Right kidney (tissue), 9 donors: ENCODE data around the gene ZDBF2.
"Not testable (repeated sequence)": the region's sequence is repeated elsewhere in the genome, so short reads cannot be mapped to it uniquely, and the experiment has no call there.

Experiments
- DNase-seq: peaks from one replicate; pipeline ENCODE4 v3.0.0-alpha.2; 2016
- long read RNA-seq, 8 donors: transcript quantifications; one replicate each; lab custom pipeline, GENCODE V29; 2026

ZDBF2 gene
- long read RNA-seq, donor 1, full-length matches to known transcripts = 1 of 1 reads
- long read RNA-seq, donor 1, partial matches to known transcripts = 0 of 1 reads
- long read RNA-seq, donor 1, other reads (novel, unspliced or antisense) = 0 of 1 reads
- long read RNA-seq, donor 2 = 0 reads
- long read RNA-seq, donor 3 = 0 reads
- long read RNA-seq, donor 4 = 0 reads
- long read RNA-seq, donor 5 = 0 reads
- long read RNA-seq, donor 6 = 0 reads
- long read RNA-seq, donor 7 = 0 reads
- long read RNA-seq, donor 8 = 0 reads

DNA sequence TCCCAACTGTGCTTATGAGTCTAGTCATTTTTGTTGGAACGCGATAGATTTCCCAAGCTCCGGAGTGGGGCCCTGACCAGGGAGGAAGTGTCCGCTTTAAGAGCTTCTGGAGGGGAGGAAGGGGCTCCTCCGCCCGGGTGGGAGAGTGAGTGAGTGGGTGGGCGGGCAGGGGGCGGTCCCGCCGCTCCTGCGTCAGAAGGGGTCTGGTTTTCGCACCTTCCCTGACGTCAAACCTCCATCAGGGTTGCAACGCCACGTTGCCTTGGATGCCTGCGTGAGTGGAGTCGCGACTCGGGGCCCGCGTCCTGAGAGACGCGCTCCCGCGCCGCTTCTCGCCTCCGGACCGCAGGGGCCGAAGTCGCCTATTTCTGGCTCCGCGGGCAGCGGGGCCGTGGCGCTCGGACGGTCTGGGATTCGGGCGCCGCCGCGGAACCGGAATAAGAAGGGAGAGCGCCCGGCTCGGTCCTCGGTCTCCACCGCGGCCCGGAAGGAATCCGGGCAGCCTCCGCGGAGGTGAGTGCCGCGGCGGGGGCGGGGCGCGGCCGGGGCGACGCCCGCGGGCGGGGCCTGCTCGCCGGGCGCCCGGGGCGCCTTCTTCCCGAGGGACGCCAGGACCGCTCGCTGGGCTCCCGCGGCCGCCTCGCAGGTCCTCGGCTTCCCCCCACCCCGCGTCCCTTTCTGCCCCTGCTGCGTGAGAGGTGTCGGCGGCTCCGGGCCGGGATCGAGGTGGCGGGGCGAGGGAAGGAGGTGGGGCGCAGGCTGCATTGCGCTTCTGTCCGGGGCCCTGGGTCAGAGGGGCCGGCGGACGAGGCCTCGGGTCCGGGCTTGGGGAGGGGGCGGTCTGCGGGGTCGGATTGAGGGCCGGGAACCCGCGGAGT, at the start of gene ZDBF2:
ZDBF2 (plus strand) TSS at position 230 of the 878 bp plus-strand sequence. CDS start 7,187 bp downstream, outside the sequence.
- DNase-seq = peak; percentile 88

GRCh38 chr2:206225435-206226232, 48.8 kb upstream of the ZDBF2 start:
- DNase-seq = no peak

- not testable (repeated sequence) for DNase-seq
Observed at GRCh38 chr2:206228636-206229035, 45.8 kb upstream of the ZDBF2 start.

DNA sequence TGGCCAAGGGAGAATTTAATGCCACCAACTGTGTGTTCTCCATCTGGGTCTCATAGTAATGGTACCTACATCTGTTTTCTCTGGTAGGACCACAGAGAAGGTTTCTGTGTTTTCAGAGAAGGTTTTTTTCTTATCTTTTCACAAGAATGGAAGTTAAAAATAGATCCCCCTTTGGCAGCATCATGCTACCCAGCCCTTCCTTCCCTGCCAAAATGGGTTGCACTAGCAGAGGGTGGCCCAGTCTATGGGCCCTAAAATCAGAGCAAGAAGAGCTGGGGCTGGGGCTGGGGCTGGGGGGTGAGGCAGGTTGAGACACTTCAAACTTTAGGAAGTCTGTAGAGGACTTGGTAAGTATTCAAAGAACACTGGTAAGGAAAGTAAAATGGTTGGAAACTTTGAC, 44.8 kb upstream of the ZDBF2 start:
- DNase-seq = no peak

DNA sequence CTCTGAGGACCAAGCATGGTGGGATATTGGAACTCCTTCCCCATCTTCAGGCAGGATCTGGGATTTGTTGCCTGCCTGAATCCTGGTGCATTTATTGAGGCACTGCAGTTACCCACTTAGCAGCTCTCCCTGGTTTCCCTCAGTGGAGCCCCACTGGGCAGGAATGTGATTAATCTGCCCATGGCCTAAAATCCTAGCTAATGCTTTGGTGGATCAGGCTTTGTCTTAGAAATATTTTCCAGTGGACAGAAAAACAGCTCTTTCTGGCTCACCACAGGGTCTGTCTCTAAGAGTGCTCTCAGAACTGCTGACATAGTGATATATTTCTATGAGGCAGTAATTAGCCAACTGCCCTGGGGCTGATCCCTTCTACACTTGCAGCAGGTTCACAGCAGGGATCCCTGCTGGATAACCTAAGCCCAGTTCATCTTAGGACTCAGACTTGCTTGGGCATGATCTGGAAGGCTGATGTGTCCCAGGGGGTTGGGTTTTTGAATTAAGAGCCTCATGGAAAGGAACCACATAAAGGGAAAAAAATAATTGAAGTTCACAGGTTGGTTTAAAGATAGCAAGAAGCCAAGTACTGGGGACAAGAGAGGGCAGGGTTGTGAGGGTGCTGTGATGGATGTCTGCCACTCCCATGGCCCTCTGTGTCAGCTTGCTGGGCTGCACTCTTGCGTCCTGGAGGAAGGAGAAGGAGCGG, 44.3 kb upstream of the ZDBF2 start:
- no peak for DNase-seq

DNA sequence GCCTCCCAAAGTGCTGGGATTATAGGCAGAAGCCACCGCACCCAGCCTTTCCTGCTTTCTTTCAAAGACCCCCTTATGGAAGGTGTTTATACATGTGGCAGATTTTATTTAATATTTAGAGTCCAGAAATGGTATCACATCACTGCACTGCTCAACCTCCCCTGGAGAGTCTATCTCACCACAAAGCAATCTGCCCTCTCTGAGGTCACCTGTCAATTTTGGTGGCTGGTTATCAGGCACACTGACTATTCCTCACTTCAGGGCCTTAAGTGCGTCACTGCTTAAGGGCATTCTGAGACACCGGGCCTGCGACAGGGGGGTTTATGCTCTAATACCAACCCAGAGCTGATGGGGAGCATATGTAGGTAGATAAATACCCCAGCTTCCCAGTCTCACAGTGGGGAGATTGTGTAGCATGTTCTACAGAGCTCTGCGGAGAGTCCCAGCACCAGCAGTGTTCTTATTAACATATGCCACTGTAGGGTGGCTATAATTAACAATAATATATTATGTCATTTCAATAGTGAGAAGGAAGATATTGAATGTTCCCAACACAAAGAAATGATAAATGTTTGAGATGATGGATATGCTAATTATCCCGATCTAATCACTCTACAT, 42.7 kb upstream of the ZDBF2 start:
- no peak for DNase-seq

DNA sequence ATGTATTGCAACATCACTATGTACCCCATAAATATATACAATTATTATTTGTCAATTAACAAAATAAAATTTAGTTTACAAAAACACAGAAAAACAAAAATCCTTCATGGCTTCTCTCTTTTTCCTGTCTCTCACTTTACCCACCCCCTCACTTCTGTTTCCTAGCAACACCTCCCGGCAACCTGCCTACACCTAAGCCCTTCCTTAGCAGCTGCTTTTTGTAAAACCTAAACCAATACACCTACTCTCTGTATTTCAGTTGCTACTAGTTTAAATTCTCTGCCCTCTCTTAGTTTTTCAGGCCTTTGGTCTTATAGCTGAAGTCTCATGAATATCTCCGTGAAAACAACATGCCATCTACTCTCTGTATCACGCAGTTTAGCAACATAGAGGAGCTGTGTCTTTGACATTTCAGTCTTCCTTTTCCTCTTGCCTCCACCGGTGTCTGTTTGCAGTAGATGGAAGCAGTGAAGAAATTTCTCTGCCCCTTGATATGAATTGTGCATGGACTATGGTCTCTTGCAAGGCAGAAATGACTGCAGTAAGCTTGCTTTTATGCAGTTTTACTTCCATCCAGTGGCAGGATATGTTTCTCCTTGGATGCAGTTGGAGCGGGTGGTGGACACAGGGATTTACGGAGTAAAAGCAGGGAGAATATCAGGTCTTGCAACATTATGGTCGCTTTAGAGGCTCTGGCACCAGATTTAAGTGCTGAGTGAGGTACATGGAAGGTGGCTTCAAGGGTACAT, 42.0 kb upstream of the ZDBF2 start:
- no peak for DNase-seq

DNA sequence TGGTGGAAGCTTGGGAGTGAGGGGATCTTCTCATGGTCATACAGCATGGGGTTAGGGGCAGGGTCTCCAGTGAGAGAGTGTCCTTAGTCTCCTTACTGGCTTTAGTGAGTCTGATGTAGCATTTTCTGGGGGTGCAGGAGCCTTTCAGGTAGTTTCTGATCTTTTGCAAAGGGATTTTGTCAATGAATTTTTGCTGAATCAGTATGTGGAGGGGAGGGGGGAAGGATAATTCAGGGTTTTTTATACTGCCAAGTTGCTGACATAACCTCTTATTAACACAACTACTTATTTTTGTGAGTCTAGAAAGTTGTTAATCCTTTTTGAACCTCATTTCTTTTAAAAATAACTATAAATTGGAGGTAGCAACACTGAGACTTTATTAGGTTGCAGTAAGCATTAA, 35.3 kb upstream of the ZDBF2 start:
- no peak for DNase-seq

- DNase-seq = no peak
Observed at GRCh38 chr2:206240327-206240726, 34.1 kb upstream of the ZDBF2 start.

DNA sequence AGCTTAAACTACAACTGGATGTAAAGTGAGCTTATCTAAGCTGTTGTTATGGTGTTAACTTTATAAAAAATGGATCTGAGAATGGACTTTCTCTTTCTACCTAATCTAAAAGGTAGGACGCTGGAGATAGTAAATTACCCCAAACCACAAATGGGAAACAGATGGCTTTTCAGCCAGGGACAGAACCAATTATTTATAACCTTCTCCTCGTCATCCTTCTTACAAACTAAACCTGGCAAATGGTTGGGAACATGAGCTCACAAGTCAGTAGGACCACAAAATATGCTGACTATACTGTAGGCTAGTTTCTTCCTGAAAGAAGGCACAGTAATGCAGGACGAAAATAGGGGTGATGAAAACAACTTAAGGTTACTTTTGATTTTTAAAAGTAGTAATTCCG, 32.7 kb upstream of the ZDBF2 start:
- no peak for DNase-seq

GRCh38 chr2:206245265-206245672, 29.2 kb upstream of the ZDBF2 start:
- DNase-seq = no peak

DNA sequence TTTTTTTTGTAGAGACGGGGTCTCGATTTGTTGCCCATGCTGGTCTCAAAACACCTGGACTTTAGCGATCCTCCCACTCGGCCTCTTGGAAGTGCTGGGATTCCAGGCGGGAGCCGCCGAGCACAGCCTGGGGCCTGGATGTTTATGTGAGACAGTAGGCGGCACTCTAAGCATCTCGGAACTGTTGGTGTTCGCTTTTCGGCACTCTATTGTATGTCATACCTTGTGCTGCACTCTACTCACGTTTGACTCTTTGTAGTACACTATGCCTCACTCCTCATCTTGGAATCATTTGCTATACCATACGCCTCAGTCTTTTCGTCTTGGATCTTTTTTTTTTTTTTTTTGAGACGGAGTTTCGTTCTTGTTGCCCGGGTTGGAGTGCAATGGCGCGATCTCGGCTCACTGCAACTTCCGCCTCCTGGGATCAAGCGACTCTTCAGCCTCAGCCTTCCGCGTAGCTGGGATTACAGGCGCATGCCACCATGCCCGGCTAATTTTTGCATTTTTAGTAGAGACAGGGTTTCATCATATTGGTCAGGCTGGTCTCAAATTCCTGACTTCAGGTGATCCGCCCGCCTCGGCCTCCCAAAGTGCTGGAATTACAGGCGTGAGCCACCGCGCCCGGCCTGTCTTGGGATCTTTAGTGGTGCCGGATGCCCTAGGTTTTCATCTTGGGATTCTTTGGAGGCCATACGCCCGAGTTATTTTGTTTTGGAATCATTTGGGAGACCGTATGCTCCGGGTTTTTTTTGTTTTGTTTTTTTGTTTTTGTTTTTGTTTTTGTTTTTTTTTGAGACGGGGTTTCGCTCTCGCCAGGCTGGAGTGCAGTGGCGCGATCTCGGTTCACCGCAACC, 24.2 kb upstream of the ZDBF2 start:
- no peak for DNase-seq

DNA sequence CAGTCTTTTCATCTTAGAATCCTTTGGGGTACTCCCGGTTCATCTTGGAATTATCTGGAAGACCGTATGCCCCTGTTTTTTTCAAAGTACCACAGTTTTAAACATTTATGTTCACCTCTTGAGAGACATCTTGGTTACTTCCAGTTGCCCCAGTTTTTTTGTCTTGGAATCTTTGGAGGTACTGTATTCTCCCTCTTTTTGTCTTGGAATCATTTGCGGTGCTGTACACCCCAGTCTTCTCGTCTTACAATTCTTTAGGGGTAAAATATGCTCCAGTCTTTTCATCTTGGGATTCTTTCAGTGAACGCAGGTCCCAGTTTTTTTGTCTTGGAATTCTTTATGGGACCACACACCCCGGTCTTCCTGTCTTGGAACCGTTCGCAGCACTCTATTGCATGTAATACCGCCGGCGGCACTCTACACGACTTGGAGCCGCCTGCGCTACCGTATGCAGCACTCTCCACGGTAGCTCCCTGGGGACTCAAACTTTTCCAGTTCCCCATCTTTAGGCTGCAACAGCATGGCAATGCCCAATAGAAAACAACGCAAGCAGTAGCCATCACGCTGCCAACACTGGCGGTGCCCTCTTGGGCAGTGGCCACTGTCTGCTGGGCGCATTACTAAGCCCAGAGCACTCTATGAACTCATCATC, 21.2 kb upstream of the ZDBF2 start:
- DNase-seq = no peak

- no peak for DNase-seq
Observed at GRCh38 chr2:206253777-206254166, 20.7 kb upstream of the ZDBF2 start.

DNA sequence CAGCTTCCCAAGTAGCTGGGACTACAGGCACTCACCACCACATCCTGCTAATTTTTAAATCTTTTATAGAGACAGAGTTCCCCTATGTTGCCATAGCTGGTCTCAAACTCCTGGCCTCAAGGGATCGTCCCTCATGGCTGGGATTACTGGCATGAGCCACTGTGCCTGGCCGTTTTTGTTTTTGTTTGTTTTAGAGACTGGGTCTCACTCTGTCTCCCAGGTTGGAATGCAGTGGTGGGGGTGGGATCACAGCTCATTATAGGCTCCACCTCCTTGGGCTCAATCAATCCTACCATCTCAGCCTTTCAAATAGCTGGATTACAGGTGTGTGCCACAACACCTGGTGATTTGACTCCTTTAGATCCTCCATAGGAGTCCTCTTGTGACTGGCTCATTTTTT, 19.5 kb upstream of the ZDBF2 start:
- DNase-seq = no peak

DNA sequence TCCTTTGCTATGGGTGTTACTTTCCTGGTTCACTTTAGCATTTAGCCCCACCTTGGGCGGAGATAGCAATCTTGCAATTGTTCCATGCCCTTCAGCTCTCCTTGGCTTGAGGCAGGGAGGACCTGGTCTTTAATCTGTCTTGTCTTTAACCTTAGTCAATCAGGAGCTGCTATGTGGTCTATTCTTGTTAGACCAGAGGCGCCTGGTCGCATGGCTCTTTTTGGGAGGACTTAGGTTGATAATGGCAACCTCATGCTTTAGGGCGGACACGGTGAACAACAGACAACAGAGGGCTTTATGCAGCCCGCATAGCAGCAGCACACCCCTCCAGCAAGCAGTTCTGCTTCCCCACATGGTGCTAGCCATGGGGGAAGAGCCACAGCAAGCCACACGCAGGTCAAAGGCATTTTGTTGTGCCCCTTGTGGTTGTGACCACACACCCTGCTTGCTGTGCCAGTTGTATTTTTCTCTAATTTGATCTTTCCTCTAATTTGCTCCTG, 17.7 kb upstream of the ZDBF2 start:
- no peak for DNase-seq

GRCh38 chr2:206257350-206257749, 17.1 kb upstream of the ZDBF2 start:
- no peak for DNase-seq

- DNase-seq = no peak
Observed at GRCh38 chr2:206257861-206258260, 16.6 kb upstream of the ZDBF2 start.

DNA sequence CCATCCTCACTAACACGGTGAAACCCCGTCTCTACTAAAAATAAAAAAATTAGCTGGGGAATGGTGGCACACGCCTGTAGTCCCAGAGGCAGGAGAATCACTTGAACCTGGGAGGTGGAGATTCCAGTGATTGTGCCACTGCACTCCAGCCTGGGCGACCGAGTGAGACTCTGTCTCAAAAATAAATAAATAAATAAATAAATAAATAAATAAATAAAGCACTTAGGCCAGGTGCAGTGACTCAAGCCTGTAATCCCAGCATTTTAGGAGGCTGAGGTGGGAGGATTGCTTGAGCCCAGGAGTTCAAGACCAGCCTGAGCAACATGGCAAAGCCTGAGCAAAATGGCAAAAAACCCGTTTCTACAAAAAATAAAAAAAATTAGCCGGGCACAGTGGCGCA, 15.8 kb upstream of the ZDBF2 start:
- DNase-seq = not testable (repeated sequence)
